Measurements from ENCODE around the gene TUBB2B.

DNA sequence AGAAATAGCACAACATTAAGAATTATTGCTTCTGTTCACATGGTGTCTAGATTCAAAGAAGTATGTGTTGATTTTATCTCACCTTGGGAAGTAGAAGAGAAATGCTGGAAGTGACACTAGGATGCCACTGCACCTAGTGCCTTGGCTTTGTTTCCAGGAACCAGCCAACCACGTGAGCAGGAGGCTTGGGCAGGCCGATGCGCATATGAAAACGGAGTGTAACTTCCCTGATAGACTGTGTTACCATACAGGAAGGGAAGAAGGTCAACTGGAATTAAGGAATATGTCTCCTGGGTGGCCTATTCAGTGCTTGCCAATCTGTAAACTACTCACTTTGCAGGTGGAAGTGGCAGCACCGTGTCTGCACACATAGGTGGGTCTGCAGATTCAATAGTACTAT is 28.1 kb downstream of the TUBB2B start:
- TF ChIP-seq POLR2AphosphoS5 (IDR thresholded peaks at IDR 0.05; ENCODE audit: low read depth) (no peak), CREB1 (CRISPR knock-in tag; IDR thresholded peaks at IDR 0.05; ENCODE audit: low read depth) (no peak), EZH2 (IDR thresholded peaks at IDR 0.05; ENCODE audit: low read depth, unreplicated experiment) (no peak)
- TF ChIP-seq, protein P1, sequence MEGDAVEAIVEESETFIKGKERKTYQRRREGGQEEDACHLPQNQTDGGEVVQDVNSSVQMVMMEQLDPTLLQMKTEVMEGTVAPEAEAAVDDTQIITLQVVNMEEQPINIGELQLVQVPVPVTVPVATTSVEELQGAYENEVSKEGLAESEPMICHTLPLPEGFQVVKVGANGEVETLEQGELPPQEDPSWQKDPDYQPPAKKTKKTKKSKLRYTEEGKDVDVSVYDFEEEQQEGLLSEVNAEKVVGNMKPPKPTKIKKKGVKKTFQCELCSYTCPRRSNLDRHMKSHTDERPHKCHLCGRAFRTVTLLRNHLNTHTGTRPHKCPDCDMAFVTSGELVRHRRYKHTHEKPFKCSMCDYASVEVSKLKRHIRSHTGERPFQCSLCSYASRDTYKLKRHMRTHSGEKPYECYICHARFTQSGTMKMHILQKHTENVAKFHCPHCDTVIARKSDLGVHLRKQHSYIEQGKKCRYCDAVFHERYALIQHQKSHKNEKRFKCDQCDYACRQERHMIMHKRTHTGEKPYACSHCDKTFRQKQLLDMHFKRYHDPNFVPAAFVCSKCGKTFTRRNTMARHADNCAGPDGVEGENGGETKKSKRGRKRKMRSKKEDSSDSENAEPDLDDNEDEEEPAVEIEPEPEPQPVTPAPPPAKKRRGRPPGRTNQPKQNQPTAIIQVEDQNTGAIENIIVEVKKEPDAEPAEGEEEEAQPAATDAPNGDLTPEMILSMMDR (conservative IDR thresholded peaks at IDR 0.05; ENCODE audit: low read depth in 2 of 2): no peak
